NCI-H2196 (cell line): ENCODE measurements around the gene MAB21L2.

Experiments
- DNase-seq: peaks from one replicate; lab custom pipeline; 2025; ENCODE audit not compliant: unreplicated experiment; lab: John Stamatoyannopoulos, UW

Gene MAB21L2

DNA sequence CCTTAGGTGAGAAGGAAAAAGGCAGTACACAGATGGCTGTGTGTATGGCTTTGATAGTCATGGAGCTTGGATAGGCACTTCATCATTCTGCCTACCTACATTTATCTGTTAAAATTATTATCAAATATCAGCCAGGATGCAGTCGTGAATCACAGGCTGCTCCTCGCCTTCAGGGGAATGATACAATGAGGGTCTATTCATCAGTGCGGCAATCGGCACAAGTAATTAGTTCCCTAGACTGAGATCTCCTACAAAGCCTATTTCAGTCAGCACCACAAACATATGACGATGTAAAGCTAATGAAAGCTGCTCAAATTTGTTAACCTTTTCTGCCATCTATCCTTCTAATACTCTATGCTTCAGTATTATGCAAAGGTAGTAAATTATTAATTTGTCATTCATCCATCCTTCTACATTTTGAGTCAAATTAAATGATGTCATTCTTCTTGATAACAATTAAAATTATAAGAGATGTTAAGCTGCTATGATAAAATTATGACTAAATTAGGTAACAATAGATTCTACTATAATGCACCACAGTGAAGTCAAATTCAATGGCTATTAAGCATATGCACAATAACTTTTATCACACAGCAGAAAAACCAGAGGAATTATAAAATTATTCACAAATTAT lies 19.0 kb downstream of the MAB21L2 start:
- no peak for DNase-seq

DNA sequence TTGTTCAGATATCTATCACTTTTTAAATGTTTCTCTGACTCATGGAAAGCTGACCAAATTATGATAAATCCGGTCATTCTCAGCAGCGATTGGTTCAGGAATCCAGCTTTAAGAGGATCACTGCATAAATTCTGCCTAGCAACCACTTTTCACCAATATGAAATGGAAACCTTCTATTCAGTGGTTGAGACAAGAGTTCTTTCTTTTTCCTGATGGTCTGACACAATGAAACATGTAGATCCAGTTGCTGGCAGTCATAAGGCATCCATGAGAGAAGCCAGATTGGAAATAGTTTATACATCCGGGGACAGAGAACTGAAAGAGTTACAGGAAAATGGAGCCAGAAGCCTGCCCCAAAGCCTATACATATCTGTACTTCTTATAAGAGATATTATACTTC lies 27.2 kb downstream of the MAB21L2 start:
- no peak for DNase-seq

DNA sequence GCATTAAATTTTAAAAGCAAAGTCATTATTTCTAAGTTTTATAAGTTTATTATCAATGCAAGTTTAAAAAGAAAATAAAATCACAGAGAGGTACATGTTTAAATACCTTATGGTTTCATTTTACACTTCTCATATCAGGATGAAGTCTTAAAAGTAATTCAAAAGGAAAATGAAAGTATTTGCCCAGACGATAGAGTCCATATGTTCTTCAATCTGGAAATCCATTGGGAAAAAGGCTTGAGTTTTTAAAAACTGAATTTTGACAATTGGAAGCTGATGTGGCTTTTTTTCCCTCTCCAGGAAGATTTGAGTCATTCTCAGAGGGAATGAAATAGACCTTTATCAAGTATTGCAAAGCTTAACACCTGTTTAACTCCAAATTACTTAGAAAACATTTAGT lies 37.1 kb downstream of the MAB21L2 start:
- DNase-seq = no peak

DNA sequence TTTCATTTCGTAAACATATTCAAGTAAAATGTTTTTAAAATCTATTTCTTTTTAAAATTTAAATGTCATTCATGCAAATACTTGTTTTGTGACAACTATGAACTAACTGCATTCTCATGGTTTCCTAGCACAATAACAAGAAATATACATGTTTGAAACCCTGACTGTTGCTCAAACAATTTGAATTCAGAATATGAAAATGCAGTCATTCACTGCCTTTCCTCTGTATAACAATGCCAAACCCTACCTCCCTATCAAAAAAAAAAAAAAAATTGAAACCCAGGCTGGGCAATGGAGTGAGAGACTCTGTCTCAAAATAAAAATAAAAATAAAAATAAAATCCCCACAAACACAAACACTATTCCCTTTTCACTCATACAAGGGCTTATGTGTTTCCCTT lies 42.1 kb downstream of the MAB21L2 start:
- DNase-seq = no peak

DNA sequence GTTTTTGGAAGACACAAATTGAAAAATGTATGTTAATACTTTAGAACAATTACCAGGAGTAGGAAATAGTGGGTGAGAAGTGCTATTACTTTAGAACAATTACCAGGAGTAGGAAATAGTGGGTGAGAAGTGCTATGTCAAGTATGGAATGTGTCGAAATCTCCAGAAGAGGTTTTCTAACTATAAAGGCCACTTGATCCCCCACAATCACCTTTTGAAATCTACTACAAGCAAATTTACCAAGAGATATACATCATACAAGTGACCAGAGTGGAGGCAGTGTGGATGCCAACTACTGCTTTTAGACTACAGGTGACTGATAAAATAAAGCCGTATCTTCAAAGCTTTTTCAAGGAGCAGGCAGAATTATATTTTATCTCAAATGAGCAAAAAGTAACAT lies 43.1 kb downstream of the MAB21L2 start:
- DNase-seq = no peak

DNA sequence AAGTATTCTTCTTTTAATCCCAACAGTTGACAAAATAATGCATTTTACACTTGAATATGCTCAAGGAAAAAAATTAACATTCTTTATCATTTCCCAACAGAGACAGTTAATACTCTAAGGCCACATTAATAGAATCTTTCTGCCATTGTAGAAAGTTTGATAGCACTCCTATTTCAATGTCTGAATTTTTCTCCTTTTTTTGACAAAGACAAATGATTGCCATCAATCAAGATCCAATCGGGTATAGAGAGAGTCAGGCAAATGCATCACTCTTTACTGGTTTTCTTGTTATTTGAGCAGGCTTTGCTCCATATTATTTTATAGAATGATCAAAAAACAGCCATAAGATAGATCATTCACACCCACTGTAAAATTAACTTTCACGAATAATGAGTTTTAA lies 46.1 kb downstream of the MAB21L2 start:
- no peak for DNase-seq

DNA sequence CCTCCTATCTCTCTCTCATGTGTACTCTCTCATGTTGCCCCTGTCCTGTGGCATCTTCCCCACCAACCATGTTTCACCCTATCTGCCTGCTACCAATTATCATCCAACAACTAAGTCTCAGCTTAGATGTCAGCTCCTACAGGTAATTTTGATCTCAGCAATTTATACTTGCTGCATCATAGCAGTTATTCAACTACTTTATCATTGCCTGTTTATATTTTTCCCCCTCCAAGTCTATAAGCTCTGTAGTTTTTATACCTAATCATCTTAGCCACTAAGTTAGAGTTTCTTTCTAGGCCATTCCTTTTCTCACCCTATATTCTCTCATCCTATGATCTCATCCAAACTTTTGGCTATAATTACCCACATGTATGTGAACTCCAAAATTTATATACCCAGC lies 50.7 kb downstream of the MAB21L2 start:
- no peak for DNase-seq
